Measurements from ENCODE around the gene H3-3A.

H3-3A gene

DNA sequence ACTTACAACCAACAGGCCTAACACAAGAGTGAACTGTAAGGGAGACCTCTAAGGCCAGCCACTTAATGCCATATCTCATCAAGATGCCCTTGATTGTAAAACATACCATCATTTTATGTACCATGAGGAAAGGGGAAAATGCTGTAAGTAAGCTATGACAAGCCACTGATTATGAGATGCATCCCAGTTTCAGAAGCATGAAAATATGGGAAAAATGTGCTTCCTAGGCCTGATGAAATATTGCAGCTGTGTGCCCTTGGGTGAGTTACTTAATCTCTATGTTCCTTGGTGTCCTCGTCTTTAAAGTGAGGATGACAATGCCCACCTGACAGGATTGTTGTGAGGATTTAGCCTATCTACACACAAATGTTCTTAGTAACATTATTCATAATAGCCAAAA, 28.9 kb downstream of the H3-3A start:
- TF ChIP-seq, protein P1, sequence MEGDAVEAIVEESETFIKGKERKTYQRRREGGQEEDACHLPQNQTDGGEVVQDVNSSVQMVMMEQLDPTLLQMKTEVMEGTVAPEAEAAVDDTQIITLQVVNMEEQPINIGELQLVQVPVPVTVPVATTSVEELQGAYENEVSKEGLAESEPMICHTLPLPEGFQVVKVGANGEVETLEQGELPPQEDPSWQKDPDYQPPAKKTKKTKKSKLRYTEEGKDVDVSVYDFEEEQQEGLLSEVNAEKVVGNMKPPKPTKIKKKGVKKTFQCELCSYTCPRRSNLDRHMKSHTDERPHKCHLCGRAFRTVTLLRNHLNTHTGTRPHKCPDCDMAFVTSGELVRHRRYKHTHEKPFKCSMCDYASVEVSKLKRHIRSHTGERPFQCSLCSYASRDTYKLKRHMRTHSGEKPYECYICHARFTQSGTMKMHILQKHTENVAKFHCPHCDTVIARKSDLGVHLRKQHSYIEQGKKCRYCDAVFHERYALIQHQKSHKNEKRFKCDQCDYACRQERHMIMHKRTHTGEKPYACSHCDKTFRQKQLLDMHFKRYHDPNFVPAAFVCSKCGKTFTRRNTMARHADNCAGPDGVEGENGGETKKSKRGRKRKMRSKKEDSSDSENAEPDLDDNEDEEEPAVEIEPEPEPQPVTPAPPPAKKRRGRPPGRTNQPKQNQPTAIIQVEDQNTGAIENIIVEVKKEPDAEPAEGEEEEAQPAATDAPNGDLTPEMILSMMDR (IDR thresholded peaks at IDR 0.05), result no peak

DNA sequence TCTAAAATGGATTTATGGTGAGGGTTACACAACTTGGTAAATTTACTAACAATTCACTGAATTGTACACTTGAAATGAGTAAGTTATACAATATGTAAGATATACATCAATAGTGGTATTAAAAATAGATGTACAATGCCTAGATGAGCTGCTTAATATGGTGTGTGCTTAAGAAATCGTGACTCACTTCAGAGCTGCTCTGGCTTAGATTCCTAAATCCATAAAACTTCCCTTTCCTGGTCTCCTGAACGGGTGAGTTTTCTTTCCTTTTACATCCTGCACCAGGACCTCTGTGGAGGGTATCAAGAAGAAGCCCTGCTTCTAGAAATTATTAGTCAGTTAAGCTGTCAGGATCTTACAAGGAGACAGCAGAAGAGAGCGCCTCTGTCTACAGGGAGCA, 30.4 kb downstream of the H3-3A start:
- TF ChIP-seq, protein P1 (IDR thresholded peaks at IDR 0.05), result no peak

- TF ChIP-seq, protein P1 (IDR thresholded peaks at IDR 0.05), result no peak
Observed at GRCh38 chr1:226093621-226094020, 31.1 kb downstream of the H3-3A start.

- TF ChIP-seq, protein P1 (IDR thresholded peaks at IDR 0.05), result no peak
Observed at GRCh38 chr1:226094451-226094850, 31.9 kb downstream of the H3-3A start.

DNA sequence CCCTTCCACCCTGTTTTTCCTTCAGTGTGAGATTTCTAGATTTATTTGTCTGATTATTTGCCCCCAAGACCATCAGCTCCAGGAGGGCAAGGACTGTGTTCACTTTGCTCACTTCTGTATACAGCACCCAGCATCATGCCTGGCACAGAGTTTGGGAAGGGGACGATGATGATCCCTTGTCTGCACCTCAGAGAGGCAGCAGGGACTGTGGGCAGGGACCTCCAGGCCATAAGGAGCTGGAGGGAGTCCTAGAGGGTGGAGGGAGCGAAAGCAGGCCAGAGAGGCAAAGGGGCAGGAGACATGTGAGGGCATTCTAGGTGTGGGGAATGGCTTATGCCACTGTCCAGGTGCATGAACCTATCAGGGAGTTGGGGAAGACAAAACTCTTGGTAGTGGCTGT, 32.8 kb downstream of the H3-3A start:
- TF ChIP-seq, protein P1 (IDR thresholded peaks at IDR 0.05), result no peak

DNA sequence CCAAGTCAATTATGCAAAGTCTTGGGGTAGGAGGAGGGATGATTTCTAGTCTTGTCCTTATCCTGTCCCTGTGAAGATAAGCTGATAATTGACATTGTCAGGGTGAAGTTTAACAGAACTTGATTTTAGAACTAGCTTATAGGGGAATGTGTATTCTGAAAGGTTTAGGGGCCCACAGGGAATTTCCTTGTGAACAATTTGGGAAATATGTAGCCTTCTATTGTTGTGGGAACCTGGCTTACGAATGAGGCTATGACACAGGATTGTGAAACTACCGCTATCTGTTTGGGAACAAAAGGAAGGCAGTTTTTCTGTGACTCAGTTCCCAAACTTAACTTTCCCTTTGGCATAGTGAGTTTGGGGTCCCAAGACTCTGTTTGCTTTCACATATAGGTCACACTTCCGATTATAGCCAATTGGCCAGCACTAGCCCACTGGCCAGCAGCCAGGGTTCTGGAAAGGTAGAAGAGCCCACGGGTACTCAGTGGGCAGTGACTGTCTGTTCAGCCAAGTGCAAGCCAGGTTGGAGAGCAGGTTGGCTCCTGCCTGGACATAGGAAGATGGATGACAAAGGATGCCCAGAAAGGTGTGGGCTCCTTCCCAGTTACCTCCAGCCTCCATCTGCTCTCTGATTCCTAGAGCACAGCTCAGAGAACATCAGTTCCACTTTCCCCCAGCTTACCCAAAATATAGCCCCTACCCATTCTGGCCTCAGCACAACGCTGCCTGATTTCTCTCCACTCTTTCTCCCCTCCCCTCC, 35.5 kb downstream of the H3-3A start:
- TF ChIP-seq, protein P1 (IDR thresholded peaks at IDR 0.05), result no peak

- TF ChIP-seq, protein P1 (IDR thresholded peaks at IDR 0.05), result no peak
Observed at GRCh38 chr1:226098870-226099835, 36.6 kb downstream of the H3-3A start.

Measured in LNCAP (cell line).